HG03196 (cell line): ENCODE data around the gene SNHG17.

Source experiments
- ATAC-seq: cut with Tn5 transposase; IDR thresholded peaks from one replicate; pipeline ENCODE4 v1.9.1; 2021; ENCODE audit not compliant: unreplicated experiment

Gene SNHG17

GRCh38 chr20:38377039-38377685, 58.0 kb downstream of the SNHG17 start:
- ATAC-seq, result no peak

GRCh38 chr20:38373898-38374297, 61.2 kb downstream of the SNHG17 start:
- no peak for ATAC-seq

- ATAC-seq, result no peak
These were observed 61.8 kb downstream of the SNHG17 start for GRCh38 chr20:38373231-38373867.

GRCh38 chr20:38372806-38373205, 62.3 kb downstream of the SNHG17 start:
- no peak for ATAC-seq
